Right lung (tissue), 5 donors: ENCODE measurements around the gene NADK. TPM values are rescaled to one million over a fixed set of nuclear protein-coding genes. Genes with fewer than 3 reads are reported as not detected.

ENCODE experiments used
- DNase-seq, 2 donors: peaks; one replicate each; pipeline ENCODE4 v3.0.0-alpha.2; 2013
- polyA plus RNA-seq, 5 donors: library from polyadenylated mRNA; unstranded; fragments of 120-200 nt; gene quantifications; one replicate each; pipeline versions ENCODE4 v1.2.1 to v1.2.3, GENCODE V29; 2013; ENCODE audit warnings: inconsistent platforms in 1 of 5, low replicate concordance in 1 of 5; ENCODE audit not compliant: insufficient read length in 5 of 5, insufficient read depth in 1 of 5

The NADK gene
- polyA plus RNA-seq, 5 donors, result 32.3 to 55.2 (median 40.4) TPM

DNA sequence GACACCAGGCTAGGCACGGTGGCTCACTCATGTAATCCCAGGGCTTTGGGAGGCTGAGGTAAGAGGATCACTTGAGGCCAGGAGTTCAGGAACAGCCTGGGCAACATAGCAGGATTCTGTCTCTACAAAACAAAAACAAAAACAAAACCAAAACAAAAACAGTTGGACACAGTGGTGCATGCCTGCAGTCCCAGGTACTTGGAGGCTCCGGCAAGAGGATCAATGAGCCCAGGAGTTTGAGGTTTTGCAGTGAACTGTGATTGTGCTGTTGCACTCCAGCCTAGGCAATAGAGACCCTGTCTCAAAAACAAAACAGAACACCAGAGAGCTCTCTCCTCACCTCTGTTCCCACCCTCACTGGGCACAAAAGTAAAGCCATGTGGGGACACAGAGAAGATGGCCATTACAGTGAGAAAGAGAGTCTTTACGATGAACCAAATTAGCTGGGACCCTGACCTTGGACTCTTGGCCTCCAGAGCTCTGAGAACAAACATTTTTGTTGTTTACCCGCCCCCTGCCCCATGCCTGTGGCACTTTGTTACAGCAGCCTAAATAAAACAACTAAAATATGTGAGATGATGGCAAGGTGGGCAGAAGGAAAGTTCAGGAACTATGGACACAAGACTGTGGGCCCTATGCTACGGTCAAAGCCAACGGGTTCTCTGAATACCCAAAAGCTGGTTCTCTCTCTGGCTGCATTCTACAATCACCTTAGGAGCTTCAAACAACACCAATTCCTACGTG, 9.8 kb downstream of the NADK start:
- DNase-seq, result no peak

DNA sequence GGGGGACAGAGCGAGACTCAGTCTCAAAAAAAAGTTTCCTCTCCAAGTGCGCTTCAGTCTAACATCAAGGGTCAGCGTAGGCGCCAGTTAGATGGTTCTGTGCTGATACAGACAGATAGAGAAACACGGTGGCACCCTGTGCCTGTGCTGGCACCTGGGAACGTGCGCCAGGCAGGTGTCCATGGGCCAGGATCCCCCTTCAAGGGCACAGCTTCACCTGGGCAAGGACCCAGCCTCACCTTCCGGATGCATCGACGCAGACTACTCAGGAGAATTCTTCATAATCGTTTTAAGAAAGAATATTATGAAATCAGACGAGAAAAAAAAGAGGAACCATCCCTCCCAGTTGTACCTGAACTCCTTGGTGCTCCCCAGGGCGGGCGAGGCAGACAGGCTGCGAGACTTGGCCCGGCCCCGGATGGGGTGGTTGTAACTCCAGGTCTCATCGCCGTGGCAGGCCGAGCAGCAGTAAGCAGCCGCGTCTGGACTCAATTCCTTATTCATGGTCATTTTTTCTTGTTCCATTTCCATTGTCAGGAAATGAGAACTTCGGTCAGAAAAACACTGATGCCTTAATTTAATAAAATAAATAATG, 13.3 kb downstream of the NADK start:
- DNase-seq, result no peak

DNA sequence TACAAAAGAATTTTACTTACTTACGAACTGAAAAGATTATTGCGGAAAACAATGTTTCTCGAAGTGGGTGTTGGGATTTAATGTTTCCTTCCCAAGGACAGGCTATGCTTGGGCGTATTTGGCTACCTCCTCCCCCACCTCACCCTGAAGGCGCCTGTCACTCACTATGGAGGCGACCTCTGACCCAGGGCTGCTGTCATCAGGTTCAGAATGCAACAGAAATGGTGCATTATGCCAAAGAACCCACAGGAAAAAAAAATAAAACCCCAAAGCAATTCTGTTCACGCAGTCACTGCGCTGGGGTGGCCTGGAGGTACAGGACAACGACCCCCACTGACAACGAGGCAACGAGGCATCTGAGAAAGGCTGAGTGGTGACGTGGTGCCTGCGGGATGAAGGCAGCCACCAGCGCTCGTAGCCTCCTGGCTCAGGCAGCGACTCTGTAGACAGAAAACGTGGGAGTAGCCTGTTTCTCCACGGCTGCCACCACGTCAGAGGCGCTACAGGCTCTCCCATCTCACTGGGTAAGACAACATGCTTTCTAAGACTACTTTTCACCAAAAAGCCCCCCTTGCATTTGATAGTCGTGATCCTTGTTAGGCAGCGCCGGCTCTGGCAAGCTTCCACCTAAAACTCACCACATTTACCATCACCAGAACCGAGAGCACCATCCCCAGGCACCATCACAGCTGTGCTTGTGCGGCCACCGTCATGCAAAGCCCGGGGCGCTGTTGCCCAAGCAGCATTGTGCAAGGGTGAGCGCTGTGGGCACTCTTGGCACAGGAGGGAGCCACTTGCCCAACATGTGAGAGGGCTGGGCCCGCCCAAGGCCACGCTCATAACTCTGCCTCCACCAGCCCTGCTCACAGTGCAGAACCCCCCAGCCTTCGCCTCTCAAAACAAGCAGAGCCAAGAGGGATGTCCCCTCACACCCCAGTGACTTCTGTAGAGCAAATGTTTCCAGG, 14.3 kb downstream of the NADK start:
- DNase-seq, result no peak

DNA sequence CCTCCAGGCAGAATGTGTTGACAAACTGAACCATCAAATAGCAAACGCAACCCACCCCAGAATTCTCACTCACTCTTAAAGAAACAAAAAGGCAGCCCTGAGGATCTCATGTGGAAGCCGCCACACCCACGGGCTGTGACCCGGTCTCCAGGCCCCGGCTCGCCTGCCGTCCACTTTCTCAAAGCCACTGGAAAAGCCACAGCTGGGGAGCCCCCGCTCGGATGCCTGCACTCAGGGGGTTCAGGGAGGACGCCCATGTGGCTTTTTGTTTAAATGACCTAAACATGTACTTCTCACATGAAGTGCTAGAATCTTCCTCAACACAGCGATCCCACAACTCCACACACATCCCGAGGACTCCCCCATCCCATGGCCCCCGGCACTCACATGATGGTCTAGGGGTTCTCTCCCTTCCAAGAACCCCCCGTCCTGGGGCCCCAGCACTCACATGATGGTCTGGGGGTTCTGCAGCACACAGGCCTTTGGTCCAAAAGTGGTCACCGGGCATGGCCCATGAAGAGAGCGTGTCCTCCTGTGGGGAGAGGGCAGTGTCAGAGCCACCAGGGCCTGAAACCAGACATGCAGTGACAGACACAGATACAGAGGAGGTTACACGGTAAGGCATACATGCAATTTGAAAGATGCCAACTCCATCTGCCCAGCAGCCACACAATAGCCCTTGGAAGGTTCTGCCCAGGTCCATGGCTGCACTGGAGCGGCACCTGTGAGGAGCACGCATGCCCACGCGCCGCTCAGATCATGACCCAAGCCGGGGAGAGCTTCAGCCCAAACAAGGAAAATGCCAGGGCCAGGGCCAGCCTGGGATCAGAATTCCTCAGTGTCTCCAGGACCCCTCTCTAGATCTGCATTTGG, 16.5 kb downstream of the NADK start:
- DNase-seq, result no peak

DNA sequence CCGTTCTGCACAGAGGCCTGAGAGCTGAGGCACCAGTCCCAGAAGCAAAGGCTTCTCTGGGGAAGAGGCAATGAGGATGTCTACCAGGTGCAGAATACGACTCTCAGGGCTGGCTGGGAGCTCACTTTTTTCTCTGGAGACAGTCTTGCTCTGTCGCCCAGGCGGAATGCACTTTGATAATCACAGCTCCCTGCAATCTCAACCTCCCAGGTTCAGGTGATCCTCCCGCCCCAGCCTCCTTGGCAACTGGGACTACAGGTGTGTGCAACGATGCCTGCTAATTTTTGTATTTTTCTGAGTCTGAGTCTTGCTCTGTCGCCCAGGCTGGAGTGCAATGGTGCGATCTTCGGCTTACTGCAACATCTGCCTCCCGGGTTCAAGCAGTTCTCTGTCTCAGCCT, 17.6 kb downstream of the NADK start:
- no peak for DNase-seq

DNA sequence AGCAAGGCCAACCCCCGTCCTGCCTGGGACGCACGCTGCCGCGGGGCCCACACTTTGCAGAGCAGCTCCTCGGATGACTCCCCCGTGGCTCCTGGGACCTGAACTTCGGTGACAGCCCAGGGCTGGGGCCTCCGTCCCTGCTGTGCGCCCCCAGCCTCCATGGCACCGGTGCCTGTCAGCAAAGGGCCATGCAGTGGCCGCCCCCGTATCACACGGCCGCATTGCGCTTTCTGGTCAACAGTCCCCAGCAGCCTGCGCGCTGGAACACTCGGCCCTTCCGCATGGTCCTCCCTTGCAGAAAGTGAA, 18.0 kb downstream of the NADK start:
- DNase-seq, result no peak

DNA sequence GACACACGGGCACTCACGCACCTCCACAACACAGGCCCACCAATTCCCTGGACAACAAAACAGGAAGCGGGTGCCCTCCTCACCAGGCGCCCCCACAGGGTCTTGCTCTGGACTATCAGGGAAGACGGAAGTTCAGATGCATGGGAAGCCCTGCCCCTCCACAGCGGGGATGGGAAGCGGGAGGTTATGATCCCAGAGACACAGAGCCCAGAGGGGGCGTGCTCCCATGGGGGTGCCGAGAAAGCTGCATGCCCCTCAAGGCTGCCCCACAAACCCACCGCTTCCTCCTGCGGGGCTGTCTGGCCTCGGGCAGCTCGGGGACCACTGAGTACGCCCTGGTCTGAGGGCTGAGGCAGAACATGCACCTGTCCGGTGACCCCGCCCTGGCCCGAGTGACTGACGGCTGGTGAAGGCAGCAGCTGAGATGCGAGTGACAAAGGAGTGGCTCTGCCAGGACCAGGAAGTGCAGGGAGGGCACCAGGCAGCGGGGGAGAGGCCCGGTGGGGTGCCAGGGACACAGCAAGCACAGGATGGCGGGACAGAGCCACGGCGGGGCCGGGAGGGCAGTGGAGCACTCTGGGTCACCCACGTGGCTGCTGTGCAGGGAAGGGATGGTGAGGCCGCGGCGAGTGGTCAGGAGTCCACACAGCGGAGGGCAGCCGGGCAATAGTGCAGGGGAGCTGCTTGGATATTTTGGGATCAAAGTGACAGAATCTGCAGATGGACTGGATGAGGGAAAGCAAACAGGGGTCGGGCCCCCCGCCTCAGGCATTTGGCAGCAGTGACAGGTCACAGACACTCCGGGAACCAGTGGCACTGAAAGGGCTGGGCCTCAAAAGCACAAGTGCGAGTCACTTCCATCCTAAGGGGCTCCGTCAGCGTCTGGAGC, 18.6 kb downstream of the NADK start:
- no peak for DNase-seq

DNA sequence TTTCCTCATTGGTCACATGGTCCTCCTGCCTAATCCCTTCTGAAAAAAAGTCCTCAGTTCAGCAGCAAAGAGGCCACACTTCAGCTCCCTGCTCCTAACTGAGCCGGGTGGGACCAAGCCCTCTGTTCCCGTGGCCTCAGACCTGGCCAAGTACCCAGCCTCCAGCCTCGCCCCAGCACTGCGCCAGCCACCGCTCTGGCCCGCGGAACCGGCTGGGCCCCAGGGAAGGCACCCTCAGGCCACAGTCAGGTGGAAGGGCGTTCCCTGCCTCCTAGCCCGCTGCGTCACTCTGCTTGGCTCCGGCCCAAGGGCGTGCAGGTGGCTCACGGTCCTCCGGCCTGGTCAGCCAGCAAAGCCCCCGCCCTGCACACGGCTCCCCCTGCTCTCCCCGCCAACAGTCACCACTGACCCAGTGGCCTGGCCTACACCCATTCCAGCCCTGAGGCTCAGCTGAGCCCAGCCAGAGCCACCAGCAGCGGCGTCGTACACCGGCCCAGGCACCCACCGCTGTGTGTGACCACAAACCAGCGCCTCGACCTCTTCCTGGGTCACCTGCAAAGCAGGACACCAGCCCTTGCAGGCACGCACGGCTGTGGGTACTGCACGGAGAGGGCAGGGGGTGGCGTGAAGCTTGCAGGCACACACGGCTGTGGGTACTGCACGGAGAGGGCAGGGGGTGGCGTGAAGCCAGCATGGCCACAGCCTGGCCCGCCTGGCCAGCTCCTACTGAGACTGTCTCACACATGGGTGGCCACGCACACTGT, 19.4 kb downstream of the NADK start:
- DNase-seq, result peak in 1 of 2 donors; percentile 13

DNA sequence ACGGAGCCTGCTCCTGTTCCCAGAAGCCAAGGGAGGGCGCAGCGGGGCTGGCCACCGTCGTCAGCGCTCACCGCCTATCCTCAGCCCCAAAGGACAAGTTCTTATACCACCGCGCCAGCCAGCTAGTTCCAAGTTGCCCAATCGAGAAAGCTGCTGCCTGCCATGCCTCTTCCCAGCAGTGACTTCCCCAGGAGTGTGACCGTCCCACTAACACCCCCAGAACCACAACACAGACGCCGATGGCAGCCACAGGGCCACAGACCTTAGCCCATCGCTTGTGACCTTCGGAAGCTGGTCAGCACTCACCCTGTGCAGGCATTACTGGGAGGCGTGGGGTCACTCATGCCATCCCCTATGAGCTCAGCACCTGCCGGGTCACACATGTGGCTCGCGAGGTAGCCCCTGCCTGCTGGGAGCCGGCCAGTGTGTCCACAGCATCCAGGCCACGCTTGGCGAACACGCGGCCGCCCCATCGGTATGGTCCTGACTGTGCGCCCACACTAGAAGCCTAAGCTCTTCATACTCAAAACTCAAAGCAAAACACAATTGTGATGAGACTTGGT, 20.1 kb downstream of the NADK start:
- no peak for DNase-seq

DNA sequence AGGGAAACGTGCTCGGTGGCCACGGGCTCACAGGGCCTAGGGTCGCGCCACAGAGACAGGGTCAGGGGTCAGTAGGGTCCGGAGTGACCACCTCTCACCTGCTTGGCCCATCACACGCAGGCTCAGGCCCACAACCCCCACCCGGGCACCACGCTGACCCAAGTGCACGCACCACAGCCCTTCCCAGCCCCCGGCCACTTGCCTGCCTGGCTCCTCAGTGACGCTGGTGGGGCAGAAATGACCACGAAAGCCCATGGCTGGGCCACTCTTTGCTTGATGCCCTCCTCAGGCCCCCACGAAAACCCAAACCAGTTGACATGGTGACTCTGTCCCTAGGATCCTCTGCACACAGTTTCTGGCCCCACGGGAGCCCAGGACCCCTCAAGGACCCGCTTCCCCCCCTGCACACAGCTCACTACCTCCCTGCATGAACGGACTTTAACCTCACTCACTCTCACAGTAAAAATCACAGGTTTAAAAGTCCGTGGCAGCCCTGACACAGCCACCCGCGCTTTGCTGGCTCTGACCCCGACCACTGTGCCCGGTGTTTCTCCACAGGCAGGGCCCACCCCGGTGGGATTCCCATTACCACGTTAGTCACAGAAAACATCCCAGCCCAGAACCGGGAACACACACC, 20.7 kb downstream of the NADK start:
- DNase-seq, result no peak

DNA sequence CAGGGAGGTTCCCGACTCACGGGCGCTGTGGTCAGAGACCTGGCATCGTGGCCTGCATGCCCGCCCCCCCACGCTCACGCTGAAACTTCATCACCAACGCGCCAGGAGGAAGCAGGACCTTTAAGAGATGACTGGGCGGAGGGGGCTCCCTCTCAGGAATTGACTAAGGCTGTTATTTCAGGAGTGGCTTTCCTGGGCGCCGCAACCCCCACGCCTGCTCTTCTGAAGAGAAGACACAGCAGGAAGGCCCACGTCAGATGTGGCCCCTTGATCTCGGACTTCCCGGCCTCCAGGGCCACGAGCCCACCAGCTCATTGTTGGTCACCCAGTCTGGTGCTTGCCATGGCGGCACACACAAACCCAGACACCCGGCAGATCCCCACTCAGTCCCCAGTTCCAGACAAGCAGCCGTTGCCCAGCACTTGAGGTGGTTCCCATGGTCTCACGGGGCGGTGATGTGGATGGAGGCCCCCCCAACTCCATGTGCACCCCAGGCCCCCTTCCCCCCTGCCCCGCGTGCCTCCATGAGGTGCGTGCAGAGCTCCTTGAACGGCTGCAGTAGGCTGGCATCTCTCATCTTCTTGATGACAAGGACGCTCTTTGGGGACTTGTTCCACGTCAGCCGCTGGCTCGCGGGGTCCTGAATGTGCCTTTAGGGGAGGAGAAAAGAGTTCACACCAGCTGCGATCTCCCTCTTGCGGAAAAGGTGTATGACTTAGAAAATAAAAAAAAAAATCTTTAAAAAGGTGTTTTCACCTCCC, 21.4 kb downstream of the NADK start:
- DNase-seq, result no peak

DNA sequence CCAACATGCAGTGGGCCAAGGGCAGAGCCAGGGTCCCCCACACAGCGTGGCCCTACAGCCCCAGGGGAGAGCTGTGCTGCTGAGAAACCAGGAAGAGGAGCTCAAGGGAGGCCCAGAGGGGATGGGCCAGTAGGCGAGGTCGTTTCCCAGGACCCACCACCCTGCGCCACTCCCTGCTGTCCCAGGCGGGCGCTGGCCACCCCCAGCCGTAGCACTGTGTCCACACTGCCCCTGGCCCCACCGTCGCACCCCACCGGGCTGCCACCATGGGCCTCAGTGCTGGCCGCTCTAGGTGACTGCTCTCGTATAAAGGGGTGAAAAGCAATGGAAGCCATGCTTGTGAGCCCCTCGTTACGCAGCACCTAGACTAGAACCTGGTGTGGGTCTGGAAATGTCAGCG, 22.4 kb downstream of the NADK start:
- no peak for DNase-seq

DNA sequence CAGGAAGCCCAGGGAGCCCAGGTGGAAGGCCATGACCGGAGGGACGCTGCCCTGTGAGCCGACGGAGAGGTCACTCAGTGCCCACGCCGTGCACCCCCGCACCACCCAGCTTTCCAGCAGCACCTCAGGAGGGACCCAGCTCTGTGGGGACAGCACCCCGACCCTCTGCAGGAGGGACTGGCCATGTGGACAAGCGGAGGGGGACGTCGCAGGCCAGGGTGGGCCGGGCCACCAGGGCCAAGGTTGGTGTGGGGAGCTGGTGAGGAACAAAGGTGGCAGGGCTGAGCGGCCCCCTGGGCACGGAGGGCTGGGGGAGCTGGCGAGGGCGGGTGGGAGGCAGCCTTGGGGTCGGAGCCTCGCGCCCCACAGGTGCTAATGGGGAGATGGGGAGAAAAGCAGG, 22.8 kb downstream of the NADK start:
- DNase-seq, result no peak

DNA sequence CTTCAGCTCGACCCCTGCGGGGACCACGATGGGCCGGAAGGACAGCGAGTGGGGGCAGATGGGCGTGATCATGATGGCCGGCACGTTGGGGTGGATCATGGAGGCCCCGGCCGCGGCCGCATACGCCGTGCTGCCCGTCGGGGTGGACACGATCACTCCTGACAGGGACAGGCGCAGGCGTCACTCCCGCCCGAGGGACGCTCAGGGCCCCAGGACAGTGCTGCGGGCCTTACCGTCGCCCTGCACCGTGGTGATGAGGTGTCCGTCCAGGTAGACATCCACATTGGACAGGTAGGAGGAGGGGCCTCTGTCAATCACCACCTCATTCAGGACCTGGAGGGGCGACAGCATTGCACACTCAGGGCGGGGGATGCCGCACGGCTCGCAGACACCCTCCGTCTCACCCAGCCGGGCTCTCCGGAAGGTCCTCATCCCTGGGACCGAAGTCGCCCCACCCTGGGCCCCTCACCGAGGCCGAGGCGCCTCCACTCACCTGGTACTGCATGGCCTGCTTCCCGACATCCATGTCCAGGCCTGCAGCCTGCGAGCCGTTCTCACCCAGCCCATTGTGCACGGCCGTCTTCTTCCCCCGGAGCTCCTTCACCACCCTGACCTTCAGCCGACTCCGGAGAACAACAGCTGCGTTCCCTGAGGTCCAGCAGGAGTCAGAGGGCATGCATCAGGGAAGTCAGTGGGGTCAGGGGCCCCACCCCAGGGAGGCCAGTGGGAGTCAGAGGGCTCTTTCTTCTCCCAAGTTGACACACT, 24.0 kb downstream of the NADK start:
- no peak for DNase-seq

DNA sequence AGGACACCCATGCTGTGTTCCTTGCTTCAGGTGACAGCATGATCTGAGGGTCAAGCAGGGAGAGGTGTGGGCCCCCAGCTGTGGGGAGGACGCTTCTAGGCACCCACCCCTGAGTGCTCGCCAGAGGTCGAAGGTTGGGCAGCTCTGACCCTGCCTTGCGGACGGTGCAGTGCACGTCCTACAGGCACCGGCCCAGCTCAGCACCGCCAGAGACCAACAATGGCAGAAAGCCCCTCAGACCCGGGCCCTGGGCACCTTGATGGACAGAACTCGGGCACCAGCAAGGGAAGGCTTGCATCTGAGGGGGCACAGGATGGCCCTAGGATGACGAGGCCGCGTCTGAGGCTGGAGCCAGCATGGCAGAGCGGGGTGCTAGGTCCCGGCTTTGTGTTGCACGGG, 24.7 kb downstream of the NADK start:
- no peak for DNase-seq

DNA sequence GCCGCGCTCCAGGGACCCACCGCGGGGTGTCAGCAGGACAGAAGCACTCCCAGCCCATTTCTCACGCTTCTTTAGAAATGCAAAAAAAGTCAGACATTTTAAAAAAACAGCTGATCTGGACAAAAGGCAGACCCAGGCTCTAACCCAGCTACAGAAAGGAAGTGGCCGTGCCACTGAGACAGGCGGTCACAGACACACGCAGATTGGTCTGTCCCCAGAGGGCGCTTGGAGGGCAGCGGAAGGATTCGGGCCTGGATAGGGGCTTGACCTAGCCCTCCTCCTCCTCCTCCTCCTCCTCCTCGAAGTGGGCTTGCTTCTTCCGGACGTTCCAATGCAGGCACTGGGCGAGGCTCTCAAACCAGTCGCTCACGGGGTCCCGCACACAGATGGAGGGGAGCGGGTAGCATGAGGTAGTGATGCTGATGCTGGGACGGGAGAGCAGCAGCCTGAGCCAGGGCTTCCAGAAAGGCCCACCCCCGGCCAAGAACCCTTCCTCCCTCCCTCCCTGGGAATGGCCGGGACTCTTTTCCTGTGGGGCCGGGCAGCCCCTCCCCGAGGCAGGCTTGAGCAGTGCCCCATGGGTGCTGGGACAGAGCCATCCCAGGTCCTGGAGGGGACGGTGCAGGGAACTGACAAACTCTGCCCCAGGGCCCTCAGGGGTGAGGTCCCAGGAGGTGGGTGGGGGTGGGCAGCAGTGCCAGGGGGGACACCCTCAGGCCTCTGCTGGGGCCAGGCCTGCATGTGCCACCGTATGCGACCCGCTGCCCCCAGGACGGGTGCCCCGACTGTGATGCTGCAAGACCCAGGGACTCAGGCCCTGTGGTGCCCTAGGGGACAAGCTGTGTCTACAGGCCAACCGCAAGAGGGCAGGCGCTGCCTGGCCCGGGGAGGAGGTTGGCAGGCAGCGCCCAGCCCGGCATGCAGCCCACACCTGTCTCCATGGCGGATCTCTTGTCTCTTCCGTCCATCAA, 25.3 kb downstream of the NADK start:
- no peak for DNase-seq
